Panc1 (cell line): ENCODE data around the gene ZNF33B. TPM values are rescaled to one million over a fixed set of nuclear protein-coding genes. Genes with fewer than 3 reads are reported as not detected.

Source experiments
- ATAC-seq: fragments of 200-7000 bp; cut with Tn5 transposase; 2 replicates; pipeline ENCODE4 v1.9.1; 2020; ENCODE audit warnings: mild to moderate bottlenecking, moderate library complexity
- BruUV-seq: library from RNA; stranded (reverse); fragments of 400-500 nt; replicated peaks from 2 replicates; lab custom pipeline; 2021; lab: Mats Ljungman, UMichigan
- CTCF ChIA-PET: fragments of 300-600 bp; sonication (Branson Sonifier 250); formaldehyde crosslinking; loops from one replicate; lab custom pipeline; 2022; ENCODE audit warnings: antibody characterized with exemption; lab: Charles Lee
- POLR2A ChIA-PET: fragments of 300-600 bp; sonication (Branson Sonifier 250); formaldehyde crosslinking; loops from one replicate; lab custom pipeline; 2022; ENCODE audit warnings: antibody characterized with exemption; lab: Charles Lee
- DNase-seq: peaks from one replicate; pipeline ENCODE4 v3.0.0-alpha.2; 2010; ENCODE audit warnings: low read depth, low spot score
- H3K27ac ChIP-seq: 2 replicates; pipeline ENCODE4 v1.5.1; 2011; ENCODE audit warnings: mild to moderate bottlenecking, low read length, inconsistent platforms
- H3K27me3 ChIP-seq: fragments of 200-500 bp; sonication (Bioruptor generic); 2 replicates; pipeline ENCODE4 v1.6.0; 2014; ENCODE audit warnings: low read length, inconsistent platforms; ENCODE audit not compliant: control insufficient read depth, insufficient read depth
- H3K36me3 ChIP-seq: fragments of 200-500 bp; sonication (Bioruptor generic); 2 replicates; pipeline ENCODE4 v1.5.1; 2014; ENCODE audit warnings: inconsistent platforms, mild to moderate bottlenecking, low read length, moderate library complexity; ENCODE audit not compliant: control insufficient read depth, insufficient read depth
- H3K4me1 ChIP-seq: 2 replicates; pipeline ENCODE4 v1.5.1; 2011; ENCODE audit warnings: inconsistent platforms, mild to moderate bottlenecking, low read length, moderate library complexity; ENCODE audit not compliant: control insufficient read depth, insufficient read depth
- H3K4me3 ChIP-seq, 2 experiments: 2 replicates each; pipeline ENCODE4 v1.5.1; 2011 to 2012; ENCODE audit warnings: low read depth in 2 of 2, low read length in 2 of 2, mild to moderate bottlenecking in 2 of 2, inconsistent platforms in 1 of 2, moderate library complexity in 1 of 2
- H3K9me3 ChIP-seq: fragments of 200-500 bp; sonication (Bioruptor generic); 2 replicates; pipeline ENCODE4 v1.5.1; 2014; ENCODE audit warnings: low read depth, mild to moderate bottlenecking, inconsistent platforms, low read length, moderate library complexity; ENCODE audit not compliant: control insufficient read depth, insufficient read depth
- CTCF ChIP-seq: fragments of 450-650 bp; IDR thresholded peaks from 2 replicates; pipeline ENCODE4 v1.5.1; 2017; ENCODE audit warnings: mild to moderate bottlenecking
- REST ChIP-seq, 2 experiments: IDR thresholded peaks; 2 replicates each; pipeline ENCODE4 v1.6.1; 2011 to 2012; ENCODE audit warnings: low read depth in 2 of 2, control low read depth in 1 of 2, low read length in 1 of 2, mild to moderate bottlenecking in 1 of 2, moderate library complexity in 1 of 2; ENCODE audit not compliant: insufficient read depth in 1 of 2
- SIN3A ChIP-seq: IDR thresholded peaks from 2 replicates; pipeline ENCODE4 v1.6.1; 2012; ENCODE audit warnings: low read depth, mild to moderate bottlenecking, low read length, moderate library complexity, borderline replicate concordance; ENCODE audit not compliant: insufficient read depth
- TCF7L2 ChIP-seq: IDR thresholded peaks from 2 replicates; pipeline ENCODE4 v1.6.1; 2011; ENCODE audit warnings: mild to moderate bottlenecking, low read depth, low read length, inconsistent platforms
- in situ Hi-C: cut with HindIII; loops from 2 replicates; pipeline ENCODE4 v1.10.0; 2016; ENCODE audit warnings: low sequenced_read_pairs, low pct_unique_long_range_greater_than_20kb
- intact Hi-C: fragments of 100-400 bp; cut with micrococcal nuclease; formaldehyde crosslinking; loops from one replicate; pipeline ENCODE4 v1.10.0; 2022; ENCODE audit not compliant: unreplicated experiment
- total RNA-seq: library from RNA; stranded (reverse); gene quantifications from one replicate; pipeline ENCODE4 v1.2.1, GENCODE V29; 2021; ENCODE audit not compliant: unreplicated experiment

Gene ZNF33B
- total RNA-seq, 1 experiment from 2014 or later = 25.1 TPM

DNA sequence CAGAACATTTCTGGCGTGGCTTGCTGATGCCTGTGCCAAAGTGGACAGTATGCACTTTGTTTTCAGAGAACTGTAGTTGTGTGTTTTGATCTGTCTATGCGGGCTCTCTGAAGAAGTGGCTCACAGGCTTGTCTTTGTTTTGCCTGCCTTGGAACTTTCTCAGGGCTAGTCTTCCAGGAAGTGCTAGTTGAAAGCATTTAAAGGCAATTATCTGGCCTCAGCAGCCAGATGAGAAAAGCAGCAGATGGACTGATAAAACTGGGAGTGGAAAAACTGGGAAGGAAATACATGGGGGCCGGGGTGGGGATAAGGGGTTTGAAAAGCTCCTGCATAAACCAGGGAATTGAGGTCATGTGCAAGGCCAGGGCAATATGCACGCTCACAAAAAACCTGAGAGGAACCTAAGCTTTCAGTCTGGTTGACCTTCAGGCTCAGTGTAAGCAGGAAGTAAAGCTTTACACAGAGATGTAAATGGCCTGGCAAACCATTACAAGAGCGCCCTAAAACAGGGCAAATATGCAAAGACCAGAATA lies 94.5 kb downstream of the ZNF33B start:
- Histone ChIP-seq H3K4me1 (no peaks in the 10 kb centered on the region), H3K27me3 (no peaks in the 10 kb centered on the region), H3K4me3 (no peak overlapping the region), H3K27ac (no peak overlapping the region), H3K9me3 (peaks cover 53% of the 10 kb centered on the region), H3K36me3 (no peaks in the 10 kb centered on the region)
- intact Hi-C loops (no loop called here), in situ Hi-C loops (no loop called here)
- DNase-seq (no peak), ATAC-seq (no peak)
- no TSS peak for BruUV-seq
- ChIA-PET CTCF (no interaction called here), POLR2A (no interaction called here)
- no peak for TF ChIP-seq REST (IDR thresholded peaks at IDR 0.05; ENCODE audit: insufficient read depth in 1 of 2, low read depth in 2 of 2, low read length in 1 of 2)
- TF ChIP-seq TCF7L2 = no peak
- TF ChIP-seq SIN3A = no peak
- no peak for TF ChIP-seq CTCF

Other genes starting within 250 kb of the ZNF33B start
- 32.3 TPM for gene BMS1, start 144.2 kb upstream of the ZNF33B start, total RNA-seq